LoVo (cell line): ENCODE results near the gene ASMTL.
"Not testable (repeated sequence)": the region's sequence is repeated elsewhere in the genome, so short reads cannot be mapped to it uniquely, and the experiment has no call there.

Experiments
- DNase-seq: peaks from one replicate; pipeline ENCODE4 v3.0.0-alpha.2; 2016; ENCODE audit warnings: low spot score

Gene ASMTL

DNA sequence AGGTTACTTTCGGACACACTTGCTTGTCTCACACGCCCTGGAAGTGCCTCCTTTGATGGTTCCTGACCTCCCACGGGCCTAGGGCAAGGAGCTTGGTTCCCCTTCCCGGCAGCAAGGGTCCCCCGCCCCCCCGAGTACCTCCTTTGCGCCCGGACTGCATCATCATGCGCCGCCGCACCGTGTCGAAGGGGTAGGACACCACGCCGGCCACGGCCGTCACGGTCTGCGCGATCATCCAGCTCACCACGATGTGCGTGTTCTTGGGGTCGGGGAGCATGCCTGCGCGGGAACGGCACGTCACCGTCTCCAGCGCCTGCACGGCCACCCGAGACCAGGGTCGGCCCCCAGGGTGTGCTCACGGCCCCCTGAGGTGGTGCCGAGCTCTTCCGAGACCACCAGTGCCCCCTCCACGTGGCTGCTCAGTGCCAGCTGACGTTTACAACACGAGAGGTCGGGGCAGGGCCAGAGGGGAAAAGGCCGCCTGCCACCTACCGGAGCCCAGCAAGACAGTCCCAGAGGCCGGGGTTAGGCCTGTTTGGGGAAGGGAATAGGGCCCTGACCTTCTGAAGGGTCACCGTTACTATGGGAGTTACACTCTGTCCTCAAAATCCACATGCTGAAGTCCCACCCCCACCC is 65.5 kb downstream of the ASMTL start:
- no peak for DNase-seq

DNA sequence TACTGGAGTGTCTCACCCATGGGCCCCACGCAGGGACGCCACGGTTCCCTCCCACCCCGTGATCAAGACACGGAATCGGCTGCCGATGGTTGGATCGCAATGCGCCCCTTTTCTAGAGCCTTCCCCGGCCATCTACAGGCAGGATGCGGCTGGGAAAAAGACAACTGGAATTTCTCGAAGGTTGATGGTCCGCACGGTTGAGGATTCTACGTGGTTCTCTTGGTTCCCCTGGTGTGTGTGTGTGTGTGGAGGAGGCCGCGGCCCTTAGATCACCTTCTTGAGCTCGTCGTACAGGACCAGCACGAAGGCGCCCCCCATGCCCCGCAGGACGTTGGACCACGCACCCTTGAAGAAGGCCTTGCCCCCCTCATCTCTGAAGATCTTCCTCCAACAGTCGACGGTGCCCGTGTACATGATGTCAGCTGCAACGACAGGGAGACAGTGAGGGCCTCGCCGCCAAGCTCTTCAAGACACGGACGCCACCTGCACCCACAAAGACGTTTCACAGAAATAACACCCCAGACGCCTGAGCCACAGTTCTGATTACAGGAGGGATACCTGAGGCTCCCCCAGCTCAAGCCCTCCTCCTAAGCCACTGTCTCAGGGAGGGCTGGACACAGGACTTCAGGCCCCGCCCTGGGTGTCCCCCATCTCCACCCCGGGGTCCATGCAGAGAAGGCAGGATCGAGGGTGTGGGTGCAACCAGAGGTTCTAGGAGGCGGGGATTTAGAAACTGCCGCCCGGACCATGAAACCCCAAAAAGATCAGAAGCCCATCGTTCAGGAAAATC is 66.2 kb downstream of the ASMTL start:
- no peak for DNase-seq

DNA sequence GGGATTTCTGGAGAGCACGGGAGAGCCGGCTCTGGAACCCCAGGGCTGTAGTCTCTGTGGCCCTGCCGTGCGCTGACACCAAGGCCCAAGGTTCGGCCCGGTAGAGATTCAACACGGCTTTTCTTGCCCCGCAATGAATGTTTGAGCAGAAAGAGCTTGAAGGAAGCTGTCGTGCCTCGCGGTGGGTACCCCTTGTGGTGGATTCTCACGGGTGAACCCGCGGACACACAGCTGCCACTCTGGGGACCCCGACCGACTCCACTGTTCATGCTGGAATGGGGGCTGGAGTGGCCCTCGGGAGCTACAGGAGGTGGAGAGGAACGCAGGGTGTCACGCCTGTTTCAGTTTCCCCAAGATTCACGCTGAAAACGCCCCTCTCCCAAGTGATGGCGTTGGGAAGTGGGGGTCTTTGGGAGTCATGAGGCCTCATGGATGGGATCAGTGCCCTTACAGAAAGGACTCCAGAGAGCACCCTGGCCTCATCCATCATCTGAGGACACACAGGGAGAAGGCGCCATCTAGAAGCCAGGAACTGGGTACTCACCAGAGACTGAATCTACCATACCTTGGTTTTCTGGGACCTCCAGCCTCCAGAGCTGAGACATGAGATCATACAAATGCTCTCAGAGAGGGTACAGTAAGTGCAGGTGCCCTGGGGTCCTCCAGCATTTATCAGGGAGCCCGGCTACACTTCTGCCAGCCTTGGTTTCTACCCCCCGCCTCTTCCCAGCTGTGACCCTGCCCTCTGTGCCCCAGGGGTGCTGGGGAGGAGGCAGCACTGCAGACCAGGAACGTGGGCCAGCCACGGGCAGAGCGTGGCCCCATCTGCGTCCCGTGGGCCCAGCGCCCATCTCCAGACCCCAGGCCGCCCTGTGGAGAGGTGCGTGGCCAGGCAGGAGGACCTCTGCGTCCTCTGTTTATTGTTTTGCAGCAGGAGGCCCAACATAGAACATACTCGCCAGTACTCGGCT is 67.2 kb downstream of the ASMTL start:
- no peak for DNase-seq

DNA sequence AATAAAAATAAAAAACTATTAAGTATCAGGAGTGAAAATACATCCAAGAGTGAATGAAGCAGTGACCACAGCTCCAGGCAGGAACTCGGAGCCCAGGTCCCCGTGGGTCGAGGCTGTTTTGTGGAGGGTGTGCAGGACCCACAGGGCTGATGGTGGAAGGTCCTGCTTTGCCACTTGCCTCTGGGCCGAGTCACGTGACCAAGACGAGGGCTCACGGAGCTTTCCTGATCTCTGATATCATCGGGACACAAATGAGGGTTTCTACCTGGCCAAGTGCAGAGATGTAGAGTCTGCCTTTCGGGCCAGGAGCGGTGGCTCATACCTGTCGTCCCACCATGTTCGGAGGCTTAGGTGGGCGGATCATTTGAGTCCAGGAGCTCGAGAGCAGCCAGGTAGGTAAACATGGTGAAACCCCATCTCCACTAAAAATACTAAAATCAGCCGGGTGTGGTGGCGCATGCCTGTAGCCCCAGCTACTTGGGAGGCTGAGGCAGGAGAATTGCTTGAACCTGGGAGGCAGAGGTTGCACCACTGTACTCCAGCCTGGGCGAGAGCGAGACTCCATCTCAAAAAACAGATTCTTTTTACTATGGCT is 68.0 kb downstream of the ASMTL start:
- DNase-seq = no peak

DNA sequence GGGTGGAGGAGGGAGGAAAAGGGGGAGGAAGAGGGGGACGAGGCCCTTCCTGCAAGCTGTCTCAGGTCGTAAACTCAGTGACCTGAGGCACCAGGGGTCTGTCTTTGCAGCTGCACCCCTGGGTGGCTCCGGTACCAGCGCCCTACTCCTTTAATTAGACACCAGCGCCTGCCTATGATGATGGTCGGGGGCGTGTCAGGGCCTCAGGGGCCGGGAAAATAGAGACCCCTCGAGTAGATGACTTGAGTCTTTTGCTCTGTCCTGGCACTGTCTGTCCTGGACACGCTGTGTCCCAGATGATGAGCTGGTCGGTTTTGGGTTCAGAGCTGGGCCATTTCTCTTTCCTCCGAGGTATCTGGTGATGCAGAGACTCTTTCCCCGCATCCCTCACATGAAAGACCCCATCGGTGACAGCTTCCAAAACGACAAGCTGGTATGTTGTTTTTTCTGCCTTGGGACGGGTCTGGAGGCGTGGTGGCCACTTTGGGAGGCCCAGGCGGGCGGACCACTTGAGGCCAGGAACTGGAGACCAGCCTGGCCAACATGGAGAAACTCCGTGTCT is 72.0 kb downstream of the ASMTL start:
- DNase-seq = no peak

DNA sequence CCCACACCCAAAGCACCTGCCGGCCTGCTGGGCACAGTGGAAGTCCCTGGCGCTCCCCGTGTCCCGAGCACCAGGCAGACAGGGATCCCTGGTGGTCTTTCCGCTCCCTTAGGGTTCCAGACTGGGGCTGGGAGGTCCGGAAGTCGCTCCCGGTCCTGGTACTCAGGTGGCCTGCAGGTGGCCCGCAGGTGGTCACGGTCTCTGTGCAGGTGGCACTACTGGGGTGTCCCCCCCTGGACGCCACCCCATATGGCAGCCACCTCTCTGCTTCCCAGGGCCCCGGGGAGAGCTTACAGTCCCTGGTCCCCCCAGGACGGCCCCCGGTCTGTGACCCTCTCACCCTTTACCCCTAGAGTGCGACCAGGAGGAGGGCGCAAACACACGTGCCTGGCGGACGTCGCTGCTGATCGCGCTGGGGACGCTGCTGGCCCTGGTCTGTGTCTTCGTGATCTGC is 74.4 kb downstream of the ASMTL start:
- DNase-seq = no peak

DNA sequence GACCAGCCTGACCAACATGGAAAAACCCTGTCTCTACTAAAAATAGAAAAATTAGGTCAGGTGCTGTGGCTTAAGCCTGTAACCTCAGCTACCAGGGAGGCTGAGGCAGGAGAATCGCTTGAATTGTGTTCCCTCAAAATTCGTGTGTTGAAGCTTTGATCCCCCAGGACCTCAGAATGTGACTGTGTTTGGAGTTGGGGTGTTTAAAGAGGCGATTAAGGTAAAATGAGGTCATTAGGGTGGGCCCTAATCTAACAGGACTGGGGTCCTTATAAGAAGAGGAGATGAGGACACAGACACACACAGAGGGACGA is 84.4 kb downstream of the ASMTL start:
- no peak for DNase-seq

DNA sequence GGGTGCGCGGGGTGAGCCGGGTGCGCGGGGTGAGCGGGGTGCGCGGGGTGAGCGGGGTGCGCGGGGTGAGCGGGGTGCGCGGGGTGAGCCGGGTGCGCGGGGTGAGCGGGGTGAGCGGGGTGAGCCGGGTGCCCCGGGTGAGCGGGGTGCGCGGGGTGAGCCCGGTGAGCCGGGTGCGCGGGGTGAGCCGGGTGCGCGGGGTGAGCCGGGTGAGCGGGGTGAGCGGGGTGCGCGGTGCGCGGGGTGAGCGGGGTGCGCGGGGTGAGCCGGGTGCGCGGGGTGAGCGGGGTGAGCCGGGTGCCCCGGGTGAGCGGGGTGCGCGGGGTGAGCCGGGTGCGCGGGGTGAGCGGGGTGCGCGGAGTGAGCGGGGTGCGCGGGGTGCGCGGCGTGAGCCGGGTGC is 86.3 kb downstream of the ASMTL start:
- DNase-seq = not testable (repeated sequence)

DNA sequence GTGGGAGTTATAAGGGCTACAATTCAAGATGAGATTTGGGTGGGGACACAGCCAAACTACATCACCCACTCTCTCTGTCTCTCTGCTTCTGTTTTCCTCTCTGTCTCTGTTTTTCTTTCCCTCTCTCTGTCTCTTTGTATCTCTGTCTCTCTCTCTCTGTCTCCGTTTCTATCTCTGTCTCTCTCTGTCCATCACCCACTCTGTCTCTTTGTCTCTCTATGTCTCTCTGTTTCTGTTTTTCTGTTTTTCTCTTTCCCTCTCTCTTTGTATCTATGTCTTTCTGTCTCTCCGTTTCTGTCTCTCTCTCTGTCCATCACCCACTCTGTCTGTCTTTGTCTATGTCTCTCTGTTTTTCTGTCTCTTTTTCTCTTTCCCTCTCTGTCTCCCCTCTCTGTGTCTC is 90.8 kb downstream of the ASMTL start:
- no peak for DNase-seq

DNA sequence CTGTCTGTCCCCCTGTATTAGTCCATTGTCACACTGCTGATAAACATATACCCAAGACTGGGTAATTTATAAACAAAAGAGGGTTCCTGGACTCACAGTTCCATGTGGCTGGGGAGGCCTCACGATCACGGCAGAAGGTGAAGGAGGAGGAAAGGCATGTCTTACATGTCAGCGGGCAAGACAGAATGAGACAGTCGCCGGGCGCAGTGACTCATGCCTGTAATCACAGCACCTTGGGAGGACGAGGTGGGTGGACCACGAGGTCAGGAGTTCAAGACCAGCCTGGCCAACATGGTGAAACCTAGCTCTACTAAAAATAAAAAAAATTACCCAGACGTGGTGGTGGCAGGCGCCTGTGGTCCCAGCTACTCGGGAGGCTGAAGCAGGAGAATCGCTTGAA is 91.4 kb downstream of the ASMTL start:
- no peak for DNase-seq

DNA sequence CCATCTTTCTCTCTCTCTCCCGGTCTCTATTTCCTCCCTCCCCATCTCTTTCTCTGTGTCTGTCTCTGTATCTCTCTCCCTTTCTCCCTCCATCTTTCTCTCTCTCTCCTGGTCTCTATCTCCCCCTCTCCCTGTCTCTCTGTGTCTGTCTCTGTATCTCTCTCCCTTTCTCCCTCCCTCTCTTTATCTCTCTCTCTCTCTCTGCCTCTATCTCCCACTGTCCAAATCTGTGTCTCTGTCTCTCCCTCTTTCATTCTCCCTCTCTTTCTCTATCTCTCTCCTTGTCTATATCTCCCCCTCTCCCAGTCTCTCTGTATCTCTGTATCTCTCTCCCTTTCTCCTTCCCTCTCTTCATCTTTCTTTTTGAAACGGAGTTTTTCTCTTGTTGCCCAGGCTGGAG is 92.5 kb downstream of the ASMTL start:
- DNase-seq = no peak

DNA sequence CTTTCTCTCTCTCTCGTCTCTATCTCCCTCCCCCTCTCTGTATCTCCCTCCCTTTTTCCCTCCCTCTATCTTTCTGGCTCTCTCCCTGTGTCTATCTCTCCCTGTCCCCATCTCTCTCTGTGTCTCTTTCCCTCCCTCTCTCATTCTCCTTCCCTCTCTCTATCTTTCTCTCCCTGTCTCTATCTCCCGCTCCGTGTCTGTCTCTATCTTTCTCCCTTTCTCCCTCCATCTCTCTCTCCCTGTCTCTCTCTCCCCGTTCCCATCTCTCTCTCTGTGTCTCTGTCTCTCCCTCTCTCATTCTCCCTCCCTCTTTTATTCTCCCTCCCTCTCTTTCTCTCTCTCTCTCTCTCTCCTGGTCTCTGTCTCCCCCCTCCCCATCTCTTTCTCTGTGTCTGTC is 93.2 kb downstream of the ASMTL start:
- no peak for DNase-seq

DNA sequence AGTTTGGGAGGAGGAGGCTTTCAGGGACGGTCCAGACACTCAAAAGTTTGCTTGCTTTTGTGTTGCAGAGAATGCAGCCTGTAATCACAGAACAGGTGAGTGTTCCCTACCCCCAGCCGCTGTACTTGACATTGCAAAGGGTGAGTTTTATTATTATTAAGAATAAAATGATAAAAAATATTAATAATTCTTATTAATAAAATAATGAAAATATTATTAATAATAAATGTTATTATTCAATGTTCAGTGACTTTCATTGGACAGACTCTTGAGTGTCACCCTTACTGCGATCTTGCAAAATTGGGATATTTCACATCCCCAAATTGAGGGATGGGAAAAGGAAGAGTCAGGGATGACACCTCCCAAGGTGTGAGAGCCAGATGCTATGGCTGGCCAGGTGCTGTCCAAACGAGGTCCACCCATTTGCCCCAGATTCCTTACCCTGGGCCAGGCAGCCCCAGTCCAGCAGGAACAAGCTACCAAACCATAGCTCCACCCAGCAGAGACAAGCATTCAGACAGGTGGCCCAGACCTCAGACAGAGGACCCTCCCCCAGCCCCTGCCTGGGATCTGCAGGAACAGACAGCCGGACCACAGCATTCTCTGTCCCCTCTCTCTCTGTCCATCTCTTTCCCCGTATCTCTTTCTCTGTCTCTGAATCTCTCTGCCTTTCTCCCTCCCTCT is 93.8 kb downstream of the ASMTL start:
- DNase-seq = no peak

DNA sequence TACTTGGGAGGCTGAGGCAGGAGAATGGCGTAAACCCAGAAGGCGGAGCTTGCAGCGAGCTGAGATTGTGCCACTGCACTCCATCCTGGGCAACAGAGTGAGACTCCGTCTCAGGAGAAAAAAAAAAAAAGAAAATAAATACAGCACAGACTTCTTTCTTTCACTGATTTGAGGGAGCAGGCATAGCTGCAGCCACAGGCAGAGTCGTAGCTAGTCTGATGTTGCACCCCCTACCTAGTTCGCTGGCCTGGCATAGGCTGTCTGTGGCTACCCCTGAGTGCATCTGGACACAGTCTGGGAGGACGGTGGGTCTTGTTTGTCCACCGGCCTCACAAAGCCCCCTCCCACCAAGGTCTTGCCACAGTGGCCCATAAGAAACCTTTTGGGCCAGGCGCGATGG is 94.7 kb downstream of the ASMTL start:
- no peak for DNase-seq

DNA sequence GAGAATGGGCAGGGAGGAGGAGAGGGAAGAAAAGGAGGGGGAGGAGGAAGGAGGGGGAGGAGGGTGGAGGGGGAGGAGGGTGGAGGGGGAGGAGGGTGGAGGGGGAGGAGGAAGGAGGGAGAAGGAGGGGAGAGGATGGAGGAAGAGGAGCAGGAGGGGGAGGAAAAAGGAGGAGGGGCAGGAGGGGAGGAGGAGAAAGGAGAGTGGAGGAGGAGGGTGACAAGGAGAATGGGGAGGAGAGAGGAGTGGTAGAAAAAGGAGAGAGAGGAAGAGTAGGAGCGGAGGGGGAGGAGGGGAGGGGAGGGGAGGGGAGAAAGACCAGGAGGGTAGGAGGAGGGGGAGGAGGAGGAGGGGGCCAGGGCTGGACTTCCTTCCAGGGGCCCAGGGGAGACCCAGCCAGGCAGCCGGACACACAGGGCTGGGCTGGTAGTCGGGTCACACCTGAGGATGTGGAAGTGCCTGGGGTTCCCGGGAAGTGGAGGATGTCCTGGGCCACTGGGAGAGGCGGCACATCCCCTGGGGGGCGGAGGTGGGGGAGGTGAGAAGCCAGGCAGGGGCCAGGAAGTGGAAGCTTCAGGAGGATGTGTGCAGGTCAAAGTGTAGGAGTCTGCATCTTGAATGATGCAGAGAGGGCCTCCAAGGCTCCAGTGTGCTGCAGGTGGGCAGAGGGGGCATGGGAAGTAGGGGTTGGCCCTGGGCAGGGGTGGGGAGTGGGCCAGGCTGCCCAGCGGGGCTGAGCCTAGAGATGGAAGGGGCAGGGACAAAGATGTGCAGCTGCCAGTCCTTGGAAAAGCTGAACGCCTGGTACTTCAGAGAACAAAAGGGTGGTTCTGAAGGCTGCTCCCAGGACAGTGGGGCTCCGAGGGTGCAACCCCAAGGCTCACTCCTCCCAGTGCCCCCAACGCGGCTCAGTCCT is 97.3 kb downstream of the ASMTL start:
- DNase-seq = no peak

DNA sequence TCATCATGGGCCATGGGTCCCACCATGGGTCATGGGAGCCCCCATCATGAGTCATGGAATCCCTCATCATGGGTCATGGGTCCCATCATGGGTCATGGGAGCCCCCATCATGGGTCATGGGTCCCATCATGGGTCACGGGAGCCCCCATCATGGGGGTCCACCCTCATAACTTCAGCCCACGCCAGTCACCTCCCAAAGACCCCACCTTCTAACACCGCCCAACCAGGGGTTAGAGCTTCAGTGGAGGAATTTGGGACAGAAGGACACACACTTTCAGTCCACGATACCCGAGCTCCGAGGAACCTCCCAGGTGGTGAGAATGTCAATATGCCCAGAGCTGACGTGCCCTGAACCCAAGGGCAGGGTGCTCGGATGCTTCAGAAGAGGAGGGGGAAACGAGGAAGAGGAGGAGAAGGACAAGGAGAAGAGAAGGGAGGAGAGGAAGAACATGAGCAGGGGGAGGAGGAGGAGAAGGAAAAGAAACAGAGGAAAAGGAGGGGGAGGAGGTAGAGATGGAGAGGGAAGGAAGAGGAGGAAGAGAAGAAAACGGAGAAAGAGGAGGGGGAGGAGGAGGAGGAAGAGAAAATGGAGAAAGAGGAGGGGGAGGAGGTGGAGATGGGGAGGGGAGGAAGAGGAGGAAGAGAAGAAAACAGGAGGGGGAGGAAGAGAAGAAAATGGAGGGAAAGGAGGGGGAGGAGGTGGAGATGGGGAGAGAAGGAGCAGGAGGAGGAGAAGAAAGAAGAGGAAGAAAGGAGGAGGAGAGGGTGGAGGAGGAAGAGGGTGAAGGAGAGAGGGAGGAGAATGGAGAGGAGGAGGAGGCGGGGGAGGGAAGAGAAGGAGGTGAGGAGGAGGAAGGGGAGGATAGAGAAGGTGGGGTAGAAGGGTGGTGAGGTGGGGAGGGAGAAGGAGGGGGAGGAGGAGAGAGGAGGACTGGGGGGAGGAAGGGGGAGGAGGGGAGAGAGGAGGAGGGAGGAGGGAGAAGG is 98.4 kb downstream of the ASMTL start:
- DNase-seq = no peak
